Adipocyte (in vitro differentiated cells): Measurements from ENCODE around the gene EPM2AIP1.

Experiments
- DNase-seq: peaks from one replicate; pipeline ENCODE4 v3.0.0-alpha.2; 2015; ENCODE audit warnings: low read depth
- H3K27me3 ChIP-seq: replicated peaks from 2 replicates; pipeline ENCODE4 v1.7.0; 2013; ENCODE audit warnings: mild to moderate bottlenecking, low read length, moderate library complexity; ENCODE audit not compliant: control insufficient read depth, insufficient read depth
- H3K36me3 ChIP-seq: 2 replicates; pipeline ENCODE4 v1.7.0; 2013; ENCODE audit warnings: low read length, mild to moderate bottlenecking, moderate library complexity; ENCODE audit not compliant: control insufficient read depth, insufficient read depth, severe bottlenecking
- H3K4me1 ChIP-seq: 2 replicates; pipeline ENCODE4 v1.7.0; 2013; ENCODE audit warnings: mild to moderate bottlenecking, low read length, moderate library complexity; ENCODE audit not compliant: control insufficient read depth, insufficient read depth
- H3K4me3 ChIP-seq: 2 replicates; pipeline ENCODE4 v1.7.0; 2013; ENCODE audit warnings: mild to moderate bottlenecking, low read length, moderate library complexity
- H3K9ac ChIP-seq: 2 replicates; pipeline ENCODE4 v1.7.0; 2013; ENCODE audit warnings: mild to moderate bottlenecking, low read length, moderate library complexity
- H3K9me3 ChIP-seq: 2 replicates; pipeline ENCODE4 v1.7.0; 2013; ENCODE audit warnings: mild to moderate bottlenecking, low read length, moderate library complexity; ENCODE audit not compliant: control insufficient read depth

EPM2AIP1 gene

DNA sequence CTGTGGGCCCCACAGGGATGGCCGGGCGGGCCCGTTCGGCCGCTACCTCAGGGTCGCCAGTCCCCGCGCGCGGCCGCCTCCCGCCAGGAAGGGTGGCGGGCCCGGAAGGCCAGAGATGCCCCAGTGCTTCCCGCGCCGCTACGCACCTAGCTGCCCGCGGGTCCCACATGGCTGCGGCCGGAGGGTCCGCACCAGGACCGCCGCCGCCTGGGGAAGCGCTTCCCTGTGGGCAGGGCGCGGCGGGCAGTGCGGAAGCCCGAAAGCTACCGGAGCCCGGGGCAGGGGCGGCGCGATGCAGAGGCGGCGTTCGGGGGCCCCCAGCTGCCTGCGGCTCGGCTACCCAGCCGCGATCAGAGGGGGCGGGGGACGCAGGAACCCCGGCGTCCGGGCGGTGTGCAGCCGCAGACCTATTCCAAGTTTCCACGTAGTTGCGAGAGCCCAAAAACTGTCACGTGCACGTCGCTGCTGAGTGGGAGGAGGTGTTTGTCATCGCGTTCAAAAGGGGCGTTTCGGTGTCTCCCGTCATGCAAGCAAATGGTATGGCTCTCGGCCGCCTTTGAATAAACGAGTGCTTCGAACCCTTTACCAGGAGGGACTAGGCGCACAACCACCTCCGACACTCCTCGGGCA, 48.2 kb downstream of the EPM2AIP1 start, which contains the start of gene TRANK1:
TRANK1 (minus strand) TSS at position 414 of the 630 bp plus-strand sequence; CDS start at position 169, 245 bp downstream.
- Histone ChIP-seq H3K27me3 (no peaks in the 10 kb centered on the region), H3K4me3 (peak within 1 kb of the TSS; percentile 88), H3K9ac (peak within 1 kb of the TSS; percentile 87), H3K9me3 (peaks cover 6% of the 10 kb centered on the region), H3K36me3 (no peaks in the 10 kb centered on the region), H3K4me1 (peaks cover 25% of the 10 kb centered on the region)
- peak; percentile 45 for DNase-seq

DNA sequence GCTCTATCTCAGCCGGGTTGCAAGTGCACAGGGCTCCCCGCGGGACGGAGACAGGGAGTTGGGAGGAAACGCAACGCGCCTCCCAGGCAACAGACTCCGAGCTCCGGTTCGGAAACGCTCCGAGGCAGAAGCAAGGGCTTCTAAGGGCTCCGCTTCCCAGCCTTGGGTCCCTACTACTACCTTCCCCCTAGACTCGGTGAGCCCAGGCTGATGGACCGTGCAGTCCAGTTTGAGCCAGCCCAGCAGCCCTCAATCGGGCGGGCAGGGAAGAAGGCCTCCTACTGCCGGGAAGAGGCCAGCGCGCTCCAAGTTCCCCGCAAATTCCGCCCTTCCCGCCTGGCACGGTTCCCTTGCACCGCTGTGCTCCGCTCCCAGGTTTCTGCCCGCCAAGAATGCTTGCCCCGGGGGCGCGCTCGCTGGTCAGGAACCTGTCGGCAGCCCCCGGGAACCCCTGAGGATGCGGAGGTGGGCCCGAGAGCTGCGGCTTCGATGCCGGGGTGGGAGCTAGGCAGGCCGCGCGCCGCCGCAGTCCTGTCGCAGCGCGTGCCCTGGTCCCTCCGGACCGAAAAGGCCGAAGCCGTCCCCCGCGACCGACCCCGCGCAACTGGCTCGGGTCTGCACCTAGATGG, 48.8 kb downstream of the EPM2AIP1 start:
- Histone ChIP-seq H3K9ac (peak overlapping the region; percentile 87), H3K27me3 (no peaks in the 10 kb centered on the region), H3K36me3 (no peaks in the 10 kb centered on the region), H3K4me3 (peak overlapping the region; percentile 88), H3K4me1 (peaks cover 25% of the 10 kb centered on the region), H3K9me3 (peaks cover 6% of the 10 kb centered on the region)
- DNase-seq, result peak; percentile 80

DNA sequence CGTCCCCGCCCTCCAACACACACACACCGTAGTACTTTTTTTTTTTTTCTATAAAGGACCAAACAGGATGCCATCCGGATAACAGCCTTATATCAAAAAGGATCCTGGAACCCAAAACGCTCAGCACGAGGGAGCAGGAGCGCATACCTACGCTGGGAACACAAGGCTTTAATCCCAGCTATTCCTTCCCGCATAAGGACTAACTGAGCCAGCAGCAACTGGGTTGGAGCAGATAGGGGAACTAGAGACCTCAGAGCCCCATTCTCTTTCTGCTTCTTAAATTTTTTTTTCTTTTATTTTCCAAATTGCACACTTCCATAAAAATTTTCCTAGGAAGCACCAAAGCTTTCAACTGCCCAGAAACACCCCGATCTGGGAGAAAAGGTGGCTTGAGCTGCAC, 49.3 kb downstream of the EPM2AIP1 start:
- Histone ChIP-seq H3K4me1 (peaks cover 25% of the 10 kb centered on the region), H3K36me3 (no peaks in the 10 kb centered on the region), H3K9ac (peak overlapping the region; percentile 87), H3K9me3 (peaks cover 6% of the 10 kb centered on the region), H3K27me3 (no peaks in the 10 kb centered on the region), H3K4me3 (peak overlapping the region; percentile 88)
- DNase-seq, result no peak

DNA sequence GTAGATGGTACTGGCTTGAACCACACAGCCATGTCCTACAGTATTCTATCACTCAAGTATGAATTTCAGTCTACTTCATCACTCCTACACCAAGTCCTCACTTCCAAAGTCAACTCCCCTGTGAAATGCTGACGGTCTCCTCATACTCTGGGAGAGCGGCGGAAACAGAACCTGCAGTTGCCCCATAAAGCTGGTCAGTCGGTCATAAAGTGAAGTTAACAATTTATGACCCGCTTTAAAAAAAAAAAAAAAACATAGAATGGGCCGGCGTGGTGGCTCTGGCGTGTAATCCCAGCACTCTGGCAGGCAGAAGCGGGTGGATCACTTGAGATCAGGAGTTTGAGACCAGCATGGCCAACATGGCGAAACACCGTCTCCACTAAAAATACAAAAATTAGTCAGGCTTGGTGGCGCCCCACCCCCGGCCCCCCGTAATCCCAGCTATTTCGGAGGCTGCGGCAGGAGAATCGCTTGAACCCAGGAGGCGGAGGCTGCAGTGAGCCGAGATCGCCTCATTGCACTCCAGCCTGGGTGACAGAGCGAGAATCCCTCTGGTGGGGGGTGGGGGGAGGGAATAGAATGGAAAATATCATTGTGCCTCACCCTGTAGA, 50.2 kb downstream of the EPM2AIP1 start:
- no peaks in the 10 kb centered on the region for H3K27me3 ChIP-seq
- no peak for DNase-seq

DNA sequence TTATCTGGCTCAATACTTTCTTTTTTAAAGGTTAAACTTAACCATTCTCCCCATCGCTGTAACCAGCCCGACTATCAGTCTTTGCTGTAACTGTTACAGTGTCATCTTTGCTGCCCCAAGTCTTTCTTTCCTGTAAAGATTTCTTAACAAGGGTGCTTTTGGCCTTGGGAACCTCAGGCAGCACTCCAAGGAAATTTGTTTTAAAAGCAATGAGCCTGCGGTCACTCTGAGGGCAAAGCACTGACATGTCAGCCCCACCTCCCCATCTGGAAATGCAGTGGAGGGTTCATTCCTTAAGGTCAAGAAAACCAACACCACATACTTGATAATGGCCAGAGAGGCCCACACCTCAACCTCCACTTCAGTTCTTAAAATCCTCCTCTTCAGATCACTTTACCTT, 51.3 kb downstream of the EPM2AIP1 start:
- peak overlapping the region; percentile 62 for H3K4me3 ChIP-seq
- no peaks in the 10 kb centered on the region for H3K27me3 ChIP-seq
- no peak for DNase-seq
- H3K9me3 ChIP-seq, result no peaks in the 10 kb centered on the region
- peak overlapping the region; percentile 13 for H3K9ac ChIP-seq
- no peaks in the 10 kb centered on the region for H3K36me3 ChIP-seq
- H3K4me1 ChIP-seq, result peaks cover 25% of the 10 kb centered on the region

More for the DNA sequence above, 50.2 kb downstream of the EPM2AIP1 start:
- Histone ChIP-seq H3K4me1 (peaks cover 25% of the 10 kb centered on the region), H3K9ac (no peak overlapping the region), H3K9me3 (peaks cover 2% of the 10 kb centered on the region), H3K4me3 (no peak overlapping the region), H3K36me3 (no peaks in the 10 kb centered on the region)

DNA sequence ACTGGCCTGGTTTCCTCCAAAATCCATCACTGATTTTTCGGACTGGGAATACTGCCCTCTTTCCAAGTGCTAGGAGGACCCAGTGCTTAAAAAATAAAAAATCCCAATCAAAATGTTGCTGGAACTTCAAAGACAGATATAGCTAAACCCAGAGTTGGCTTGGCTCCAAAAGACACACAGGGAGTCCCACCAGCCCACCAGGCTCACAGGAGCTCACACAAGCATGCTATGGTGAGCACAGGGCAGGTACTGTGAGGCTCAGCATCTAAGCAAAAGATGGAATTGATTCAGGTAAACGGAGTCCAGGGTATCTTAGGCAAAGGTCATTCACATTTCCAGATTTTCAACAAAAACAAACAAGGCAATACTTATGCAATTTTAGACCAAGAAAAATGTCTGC, 51.8 kb downstream of the EPM2AIP1 start:
- Histone ChIP-seq H3K9me3 (no peaks in the 10 kb centered on the region), H3K27me3 (no peaks in the 10 kb centered on the region), H3K36me3 (no peaks in the 10 kb centered on the region), H3K9ac (peak overlapping the region; percentile 13), H3K4me3 (peak overlapping the region; percentile 62), H3K4me1 (peaks cover 25% of the 10 kb centered on the region)
- no peak for DNase-seq

DNA sequence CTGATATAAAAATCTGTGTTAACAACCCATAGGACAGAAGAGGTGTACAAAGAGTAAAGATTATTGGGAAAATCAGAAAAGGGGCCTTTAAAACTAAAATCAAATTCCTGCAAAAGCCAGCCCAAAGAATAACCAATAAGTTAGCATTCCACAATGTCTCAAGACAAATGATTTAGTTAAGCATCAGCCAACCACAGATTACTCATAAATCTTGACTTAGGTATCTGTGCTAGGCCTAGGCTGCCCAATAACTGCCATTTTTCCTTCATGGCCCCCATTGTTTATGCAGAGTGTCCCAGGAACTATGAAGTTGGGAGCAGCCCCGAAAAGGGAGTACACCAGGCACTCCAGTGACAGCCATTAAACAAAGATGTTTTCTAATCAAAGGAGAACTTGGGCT, 55.4 kb downstream of the EPM2AIP1 start:
- no peak for DNase-seq
- no peak overlapping the region for H3K9ac ChIP-seq
- H3K36me3 ChIP-seq, result no peaks in the 10 kb centered on the region
- no peak overlapping the region for H3K4me3 ChIP-seq
- H3K27me3 ChIP-seq, result no peaks in the 10 kb centered on the region
- H3K4me1 ChIP-seq, result peaks cover 24% of the 10 kb centered on the region
- no peaks in the 10 kb centered on the region for H3K9me3 ChIP-seq
